K562 (cell line): ENCODE measurements around the gene ZNF738. TPM values are rescaled to one million over a fixed set of nuclear protein-coding genes. Genes with fewer than 3 reads are reported as not detected.

ENCODE experiments used
- ATAC-seq: fragments of 200-7000 bp; cut with Tn5 transposase; 3 replicates; pipeline ENCODE4 v1.9.1; 2020; ENCODE audit warnings: moderate library complexity
- BruUV-seq: library from RNA; stranded (reverse); fragments of 400-500 nt; replicated peaks from 2 replicates; lab custom pipeline; 2021; lab: Mats Ljungman, UMichigan
- CTCF ChIA-PET: fragments of 300-600 bp; formaldehyde crosslinking; extraction: SDS; loops from one replicate; lab custom pipeline; 2021; ENCODE audit warnings: low intra/inter-chr PET ratio; lab: Yijun Ruan, JAX
- POLR2A ChIA-PET: fragments of 300-600, 350-650 bp; sonication (Branson Sonifier 250); formaldehyde crosslinking; extraction: SDS; loops from one replicate; lab custom pipeline; 2021; ENCODE audit warnings: antibody characterized with exemption, inconsistent platforms; lab: Yijun Ruan, JAX
- DNase-seq, 4 experiments: peaks; one replicate each; pipeline versions ENCODE4 v3.0.0 to v3.0.0-alpha.2; 2011 to 2018; ENCODE audit warnings: low spot score in 3 of 4, mixed read lengths in 3 of 4; ENCODE audit errors: extremely low read depth in 1 of 4
- FAIRE-seq: peaks from 2 replicates; lab custom pipeline; 2011; peaks lifted over from hg19 to GRCh38; lab: Jason Lieb, UNC
- H2AFZ ChIP-seq: 2 replicates; pipeline ENCODE4 v1.6.0; 2011; ENCODE audit warnings: low read depth, low read length, control low read depth, inconsistent platforms
- H3K27ac ChIP-seq: fragments of 200-600 bp; 3 replicates; pipeline ENCODE4 v1.8.0; 2011; ENCODE audit warnings: low read depth, mild to moderate bottlenecking, control low read depth, inconsistent platforms, low read length, moderate library complexity, mixed read lengths; ENCODE audit errors: extremely low read depth
- H3K27me3 ChIP-seq, 2 experiments: fragments of 300-600 bp in 1 of 2; 2 replicates in 1 of 2; 3 replicates in 1 of 2; pipeline versions ENCODE4 v1.6.0 to v1.8.0; 2011; ENCODE audit warnings: inconsistent platforms in 2 of 2, low read length in 2 of 2, mild to moderate bottlenecking in 1 of 2, mixed read lengths in 1 of 2, moderate library complexity in 1 of 2; ENCODE audit not compliant: control insufficient read depth in 2 of 2, insufficient read depth in 2 of 2
- H3K36me3 ChIP-seq: fragments of 300-600 bp; 3 replicates; pipeline ENCODE4 v1.8.0; 2011; ENCODE audit warnings: mild to moderate bottlenecking, low read length, inconsistent platforms; ENCODE audit not compliant: control insufficient read depth, insufficient read depth
- H3K4me1 ChIP-seq, 2 experiments: fragments of 200-600 bp in 1 of 2; replicated peaks in 1 of 2; 2 replicates in 1 of 2; 3 replicates in 1 of 2; pipeline versions ENCODE4 v1.5.1 to v1.8.0; 2011; ENCODE audit warnings: inconsistent platforms in 2 of 2, low read length in 2 of 2, mild to moderate bottlenecking in 1 of 2, mixed read lengths in 1 of 2, moderate library complexity in 1 of 2; ENCODE audit not compliant: control insufficient read depth in 2 of 2, insufficient read depth in 2 of 2
- H3K4me2 ChIP-seq: 2 replicates; pipeline ENCODE4 v1.6.1; 2011; ENCODE audit warnings: low read length, control low read depth, inconsistent platforms, mixed read lengths; ENCODE audit not compliant: insufficient read depth
- H3K4me3 ChIP-seq: fragments of 200-600 bp; sonication (generic), shearing (Covaris generic); 2 replicates; pipeline ENCODE4 v1.5.1; 2016; ENCODE audit warnings: control low read depth, inconsistent platforms
- H3K79me2 ChIP-seq: fragments of 200-600 bp; 3 replicates; pipeline ENCODE4 v1.8.0; 2011; ENCODE audit warnings: low read length, inconsistent platforms; ENCODE audit not compliant: control insufficient read depth, insufficient read depth
- H3K9ac ChIP-seq, 2 experiments: 2 replicates each; pipeline versions ENCODE4 v1.6.0 to v1.6.1; 2011; ENCODE audit warnings: low read depth in 2 of 2, low read length in 2 of 2, control low read depth in 1 of 2, inconsistent platforms in 1 of 2, mild to moderate bottlenecking in 1 of 2, mixed read lengths in 1 of 2; ENCODE audit not compliant: insufficient read depth in 1 of 2
- H3K9me1 ChIP-seq: one replicate; pipeline ENCODE4 v1.6.0; 2011; ENCODE audit warnings: inconsistent platforms, mild to moderate bottlenecking, low read length, moderate library complexity; ENCODE audit not compliant: control insufficient read depth, insufficient read depth
- H3K9me3 ChIP-seq: replicated peaks from 2 replicates; pipeline ENCODE4 v1.5.1; 2011; ENCODE audit warnings: low read depth, low read length, inconsistent platforms; ENCODE audit not compliant: control insufficient read depth, insufficient read depth
- H4K20me1 ChIP-seq: replicated peaks from 2 replicates; pipeline ENCODE4 v1.6.1; 2011; ENCODE audit warnings: low read length, inconsistent platforms, mixed read lengths; ENCODE audit not compliant: control insufficient read depth, insufficient read depth
- MITF ChIP-seq: IDR thresholded peaks from 2 replicates; pipeline ENCODE4 v1.6.1; 2014; ENCODE audit warnings: antibody characterized with exemption
- SOX6 ChIP-seq: fragments of 450-650 bp; IDR thresholded peaks from 2 replicates; pipeline ENCODE4 v1.6.1; 2014; ENCODE audit warnings: mild to moderate bottlenecking
- TAF9B ChIP-seq: fragments of 450-650 bp; IDR thresholded peaks from 2 replicates; pipeline ENCODE4 v1.6.1; 2018; ENCODE audit warnings: mild to moderate bottlenecking; ENCODE audit not compliant: partially characterized antibody
- ZNF764 ChIP-seq: fragments of 250-450 bp; sonication (Bioruptor Pico); IDR thresholded peaks from 2 replicates; pipeline ENCODE4 v1.4.0; 2020; ENCODE audit warnings: low read depth, mild to moderate bottlenecking, moderate library complexity
- WGBS: fragments of 100-300 bp; shearing (Covaris generic); methylation state at CpG from one replicate; pipeline ENCODE4 v1.1.6; 2016; ENCODE audit warnings: low coverage, mixed read lengths; ENCODE audit not compliant: insufficient coverage; ENCODE audit errors: missing lambda C conversion rate; 5-methylcytosine and 5-hydroxymethylcytosine counted together
- in situ Hi-C: fragments of 300-500 bp; cut with MboI; formaldehyde crosslinking; loops from 4 replicates; pipeline ENCODE4 v1.15.0; 2018; ENCODE audit warnings: inconsistent platforms, mixed read lengths
- intact Hi-C: fragments of 100-400 bp; cut with micrococcal nuclease; formaldehyde crosslinking; loops from 2 replicates; pipeline ENCODE4 v1.14.2; 2022
- polyA plus RNA-seq, 8 experiments: library from polyadenylated mRNA; depleted of rRNA in 4 of 8; stranded (reverse) in 5 of 8; unstranded in 3 of 8; fragments of >200 nt; fragmentation: Nextera tagmentation in 2 of 8; fragmentation: Illumina TruSeq in 1 of 8; extraction: Ambion mirVana in 2 of 8; extraction: Trizol in 1 of 8; gene quantifications; 2 replicates each; pipeline versions ENCODE4 v1.2.1 to v1.2.3, GENCODE V29; 2011 to 2014; ENCODE audit warnings: inconsistent platforms in 1 of 8, missing spikeins in 1 of 8
- total RNA-seq, 7 experiments: library from RNA; depleted of rRNA in 6 of 7; stranded (reverse); fragments of >200 nt in 6 of 7; fragmentation: Illumina TruSeq in 2 of 7; extraction: Trizol in 2 of 7; gene quantifications; 2 replicates each; pipeline versions ENCODE4 v1.2.1 to v1.2.3, GENCODE V29; 2011 to 2021; ENCODE audit warnings: low replicate concordance in 1 of 7
- TF ChIP-seq, protein P1 (sequence below): sonication (generic); formaldehyde crosslinking; IDR thresholded peaks from 2 replicates; pipeline ENCODE4 v1.8.1; 2023; ENCODE audit warnings: mild to moderate bottlenecking, missing genetic modification reagents

The ZNF738 gene
- total and polyA plus RNA-seq, 9 of the 15 experiments (the other 6 are each of a cell fraction or from before 2014, with no cell fraction given) = 5.6 to 15.0 (median 8.6) TPM

GRCh38 chr19:21352830-21353229, 6.0 kb upstream of the ZNF738 start:
- Histone ChIP-seq H2AFZ (no peak overlapping the region), H3K4me1 (no peaks in the 10 kb centered on the region), H3K9me3 (no peaks in the 10 kb centered on the region), H3K9ac (no peak overlapping the region), H3K79me2 (no peaks in the 10 kb centered on the region), H4K20me1 (no peaks in the 10 kb centered on the region), H3K27me3 (no peaks in the 10 kb centered on the region), H3K36me3 (no peaks in the 10 kb centered on the region), H3K9me1 (no peaks in the 10 kb centered on the region), H3K4me3 (no peak overlapping the region), H3K27ac (no peak overlapping the region), H3K4me2 (no peak overlapping the region)
- ChIA-PET POLR2A (no interaction called here), CTCF (no interaction called here)
- DNase-seq (no peak), FAIRE-seq (no peak), ATAC-seq (no peak)
- WGBS = 3% methylated on average over 2 of the region's 2 CpGs
- in situ Hi-C loops (no loop called here), intact Hi-C loops (no loop called here)
- no TSS peak for BruUV-seq
- TF ChIP-seq TAF9B = no peak
- TF ChIP-seq SOX6 = peak; percentile 21; the same call in 1 of the 2 replicates

DNA sequence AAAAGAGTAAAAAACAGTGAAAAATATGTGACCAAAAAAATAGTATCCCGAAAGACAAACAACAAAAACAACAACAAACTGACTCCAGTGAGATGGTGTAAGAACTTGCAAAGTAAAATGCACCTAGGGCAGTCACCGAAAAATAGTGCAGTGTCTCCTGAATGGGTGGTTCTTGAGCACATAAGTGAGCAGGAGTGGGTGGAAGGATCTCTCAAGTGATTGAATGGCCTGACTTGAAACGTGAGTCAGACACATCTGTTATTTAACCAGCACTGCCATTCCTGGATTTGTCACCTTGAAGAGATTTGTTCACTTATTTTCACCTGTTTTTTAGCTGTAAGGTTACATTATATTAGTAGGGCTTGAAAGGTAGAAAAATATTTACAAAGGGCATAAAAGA, 3.5 kb downstream of the ZNF738 start:
- peaks cover 9% of the 10 kb centered on the region; the same call in 1 of the 3 replicates for H3K36me3 ChIP-seq
- no peak for ATAC-seq
- BruUV-seq = TSS peak; percentile 22
- in situ Hi-C loops (no loop called here), intact Hi-C loops (no loop called here)
- H3K9me3 ChIP-seq = 0 out of 2 replicates have a peak, but pooled peaks cover 8% of the 10 kb centered on the region
- H3K4me1 ChIP-seq = peaks cover 0 to 3% of the 10 kb centered on the region in 2 experiments; a peak in 1 of 5 replicates
- H3K27me3 ChIP-seq = no peaks in the 10 kb centered on the region
- H3K27ac ChIP-seq = no peak overlapping the region
- H3K79me2 ChIP-seq = no peaks in the 10 kb centered on the region; the same call in 2 of the 3 replicates
- H3K4me3 ChIP-seq = no peak overlapping the region
- CTCF ChIA-PET = no interaction called here
- no peak for DNase-seq
- no peaks in the 10 kb centered on the region for H4K20me1 ChIP-seq
- no peaks in the 10 kb centered on the region for H3K9me1 ChIP-seq
- no peak for FAIRE-seq
- no peak overlapping the region for H2AFZ ChIP-seq
- H3K4me2 ChIP-seq = no peak overlapping the region
- POLR2A ChIA-PET = no interaction called here
- 23% methylated on average over 3 of the region's 3 CpGs for WGBS
- TF ChIP-seq MITF = no peak
- TF ChIP-seq ZNF764 (CRISPR knock-in tag) = no peak
- TF ChIP-seq, protein P1, sequence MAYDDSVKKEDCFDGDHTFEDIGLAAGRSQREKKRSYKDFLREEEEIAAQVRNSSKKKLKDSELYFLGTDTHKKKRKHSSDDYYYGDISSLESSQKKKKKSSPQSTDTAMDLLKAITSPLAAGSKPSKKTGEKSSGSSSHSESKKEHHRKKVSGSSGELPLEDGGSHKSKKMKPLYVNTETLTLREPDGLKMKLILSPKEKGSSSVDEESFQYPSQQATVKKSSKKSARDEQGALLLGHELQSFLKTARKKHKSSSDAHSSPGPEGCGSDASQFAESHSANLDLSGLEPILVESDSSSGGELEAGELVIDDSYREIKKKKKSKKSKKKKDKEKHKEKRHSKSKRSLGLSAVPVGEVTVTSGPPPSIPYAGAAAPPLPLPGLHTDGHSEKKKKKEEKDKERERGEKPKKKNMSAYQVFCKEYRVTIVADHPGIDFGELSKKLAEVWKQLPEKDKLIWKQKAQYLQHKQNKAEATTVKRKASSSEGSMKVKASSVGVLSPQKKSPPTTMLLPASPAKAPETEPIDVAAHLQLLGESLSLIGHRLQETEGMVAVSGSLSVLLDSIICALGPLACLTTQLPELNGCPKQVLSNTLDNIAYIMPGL (CRISPR knock-in tag) = no peak
- H3K9ac ChIP-seq = no peak overlapping the region
